Measurements from ENCODE around the gene SEPTIN6.

- TF ChIP-seq CTCF (IDR thresholded peaks at IDR 0.05; ENCODE audit: poor library complexity) (no peak), EZH2 (IDR thresholded peaks at IDR 0.05; ENCODE audit: borderline replicate concordance) (no peak)
Measured at GRCh38 chrX:119682019-119682989, 10.7 kb downstream of the SEPTIN6 start.
